Fibroblast of the conjunctiva (primary cell): ENCODE measurements around the gene PDP2.
"Not testable (repeated sequence)": the region's sequence is repeated elsewhere in the genome, so short reads cannot be mapped to it uniquely, and the experiment has no call there.

ENCODE experiments used
- DNase-seq: peaks from one replicate; pipeline ENCODE4 v3.0.0-alpha.2; 2010; ENCODE audit warnings: low read depth

The PDP2 gene

DNA sequence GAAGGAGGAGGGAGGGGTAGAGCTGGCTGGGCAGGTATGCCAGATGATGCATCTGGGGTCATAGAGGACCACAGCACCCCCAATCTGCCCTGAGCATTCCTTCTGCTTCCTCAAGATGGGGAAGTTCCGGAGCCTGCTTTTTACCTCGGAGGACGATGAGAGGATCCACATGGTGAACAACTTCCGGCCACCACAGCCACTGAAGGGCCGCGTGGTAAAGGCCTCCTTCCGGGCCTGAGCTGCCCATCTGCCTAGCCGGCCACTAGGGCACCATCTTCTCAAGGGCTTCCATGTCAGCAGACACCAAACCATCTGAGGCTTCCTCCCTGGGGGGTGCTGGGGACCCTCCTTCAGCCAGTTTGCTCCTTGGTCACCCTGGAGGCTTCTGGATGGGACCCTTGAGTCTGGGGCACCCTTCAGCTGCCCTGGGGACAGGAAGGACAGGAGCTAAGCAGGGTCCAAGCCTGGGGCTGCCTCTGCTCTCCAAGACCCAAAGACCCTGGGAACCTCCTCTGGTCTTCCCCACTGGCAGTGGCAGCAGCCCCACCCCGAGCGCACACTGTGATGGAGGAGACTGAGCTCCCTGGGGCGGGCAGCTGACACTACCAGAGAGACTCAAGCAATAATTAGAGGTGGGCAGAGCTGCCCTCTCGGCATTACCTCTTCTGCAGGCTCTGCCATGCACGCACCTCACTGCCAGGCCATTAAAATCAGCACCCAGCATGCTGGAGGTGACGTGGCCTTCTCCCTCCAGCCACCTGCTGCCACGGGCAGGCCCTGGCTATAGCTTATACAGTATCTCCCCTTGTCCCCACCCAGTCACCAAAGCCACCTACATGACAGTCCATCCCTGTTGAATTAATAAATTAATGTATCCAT is 26.8 kb upstream of the PDP2 start:
- no peak for DNase-seq

DNA sequence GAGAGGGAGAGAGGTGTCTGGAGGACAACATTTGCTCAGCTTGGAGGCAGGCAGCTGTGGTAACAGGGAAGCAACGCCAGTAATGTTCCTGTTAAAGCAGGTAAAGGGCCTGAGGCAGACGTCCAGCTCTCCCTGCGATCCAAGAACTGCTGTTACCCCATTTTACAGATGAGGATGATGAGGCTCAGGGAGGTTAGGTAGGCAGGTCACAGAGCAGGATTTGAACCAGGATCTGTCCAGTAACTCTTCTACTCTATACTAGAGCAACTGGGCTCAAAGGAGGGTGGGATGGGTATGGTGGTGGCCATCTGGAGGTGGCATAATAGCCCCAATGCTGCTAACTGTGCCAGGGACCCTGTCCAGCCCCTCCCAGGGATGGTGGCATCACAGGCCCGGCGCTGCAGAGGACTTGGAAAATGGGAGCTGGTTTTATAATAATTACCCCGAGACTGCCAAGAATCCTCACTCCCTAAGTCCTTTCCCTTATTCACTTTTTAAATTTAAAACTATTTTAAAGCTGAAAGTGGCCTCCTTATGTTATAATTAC is 24.1 kb upstream of the PDP2 start:
- no peak for DNase-seq

DNA sequence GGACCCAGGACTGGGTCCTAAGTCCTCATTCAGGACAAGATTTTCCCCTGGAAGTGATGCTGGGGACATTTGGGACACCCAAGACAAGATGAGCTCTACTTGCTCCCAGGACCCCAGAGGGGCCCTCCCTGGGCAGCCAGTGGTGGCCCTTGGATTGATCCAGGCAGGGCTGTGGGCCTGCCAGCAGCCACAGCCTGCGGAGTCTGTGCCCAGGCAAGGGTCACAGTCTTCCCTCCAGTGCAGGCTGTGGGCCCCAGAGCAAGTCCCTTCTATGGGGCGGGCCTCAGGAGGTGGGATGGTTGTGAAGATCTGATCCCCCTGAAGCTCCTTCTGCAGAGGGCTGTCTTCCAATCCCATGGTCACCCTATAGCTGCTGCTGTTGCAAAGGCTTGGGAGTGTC is 23.5 kb upstream of the PDP2 start:
- DNase-seq = no peak

DNA sequence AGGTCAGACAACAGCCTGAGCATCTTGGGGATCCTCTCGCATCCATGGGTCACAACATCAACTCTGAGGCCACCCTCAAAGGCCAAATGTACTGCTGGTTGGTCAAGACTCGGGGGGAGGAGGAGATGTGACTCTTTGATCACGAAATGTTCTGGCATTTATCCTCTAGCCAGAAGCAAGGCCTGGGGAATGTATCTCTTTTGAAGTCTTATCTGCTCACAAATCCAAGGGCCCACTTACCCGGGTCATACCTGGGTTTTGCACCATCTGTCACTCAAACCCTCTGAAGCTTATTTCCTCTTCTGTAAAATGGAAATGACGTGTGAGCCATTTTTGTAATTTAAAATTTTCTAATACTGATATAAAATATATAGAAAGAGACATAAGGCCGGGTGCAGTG is 22.9 kb upstream of the PDP2 start:
- no peak for DNase-seq

DNA sequence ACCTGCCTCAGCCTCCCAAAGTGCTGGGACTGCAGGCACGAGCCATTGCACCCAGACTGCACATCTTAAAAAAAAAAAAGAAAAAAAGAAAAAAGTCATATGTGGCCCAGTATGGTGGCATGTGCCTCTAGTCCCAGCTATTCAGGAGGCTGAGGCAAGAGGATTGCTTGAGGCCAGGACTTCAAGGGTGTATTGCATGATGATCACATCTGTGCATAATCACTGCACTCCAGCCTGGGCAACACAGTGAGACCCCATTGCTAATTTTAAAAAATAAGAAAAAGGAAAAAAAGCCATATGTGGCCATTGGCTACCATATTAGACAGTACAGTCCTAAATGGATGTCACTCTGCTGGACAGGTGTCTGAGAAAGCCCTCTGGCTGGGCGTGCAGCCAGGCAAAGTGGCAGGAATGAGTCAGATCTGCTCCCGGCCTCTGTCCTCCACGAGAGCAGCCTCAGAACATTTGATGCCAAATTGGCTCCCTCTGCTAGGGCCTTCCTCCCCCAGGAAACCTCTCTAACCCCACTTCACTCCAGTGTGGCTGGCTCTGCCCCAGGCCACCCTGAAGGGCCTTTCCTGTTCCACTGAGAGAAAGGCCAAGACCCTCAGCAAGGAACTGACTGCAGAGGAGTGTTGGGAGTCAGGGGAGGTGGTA is 21.4 kb upstream of the PDP2 start:
- DNase-seq = no peak

DNA sequence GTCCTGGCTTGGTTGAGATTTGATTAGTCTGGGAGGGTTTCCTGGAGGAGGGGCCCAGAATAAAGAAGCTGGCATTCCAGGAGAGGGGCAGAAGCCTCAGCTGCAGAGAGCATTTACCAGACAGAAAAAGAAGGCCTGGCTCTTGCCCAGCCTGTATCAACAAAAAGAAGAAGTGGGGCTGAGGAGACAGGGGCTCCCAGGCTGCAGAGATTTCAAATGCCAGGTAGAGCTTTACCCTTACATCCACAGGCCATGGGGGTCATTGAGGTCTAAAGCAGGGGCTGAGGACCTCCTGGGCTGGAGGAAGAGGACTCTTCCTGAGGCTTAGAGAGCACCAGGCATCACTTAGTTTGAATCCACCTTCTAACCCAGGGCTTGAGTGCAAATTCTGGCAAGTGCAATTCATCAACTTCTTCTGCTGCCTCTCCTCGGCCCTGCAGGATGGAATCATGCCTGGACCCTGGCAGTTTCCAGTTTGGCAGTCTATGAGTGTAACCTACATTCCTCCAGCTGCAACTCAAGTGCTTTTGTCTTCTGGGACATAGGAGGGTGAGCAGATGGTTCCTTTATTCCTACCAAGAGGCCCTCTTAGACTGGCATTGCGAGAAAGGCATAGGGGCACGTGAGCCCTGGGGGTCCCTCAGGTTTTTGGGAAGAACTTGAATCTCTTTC is 20.8 kb upstream of the PDP2 start:
- no peak for DNase-seq

DNA sequence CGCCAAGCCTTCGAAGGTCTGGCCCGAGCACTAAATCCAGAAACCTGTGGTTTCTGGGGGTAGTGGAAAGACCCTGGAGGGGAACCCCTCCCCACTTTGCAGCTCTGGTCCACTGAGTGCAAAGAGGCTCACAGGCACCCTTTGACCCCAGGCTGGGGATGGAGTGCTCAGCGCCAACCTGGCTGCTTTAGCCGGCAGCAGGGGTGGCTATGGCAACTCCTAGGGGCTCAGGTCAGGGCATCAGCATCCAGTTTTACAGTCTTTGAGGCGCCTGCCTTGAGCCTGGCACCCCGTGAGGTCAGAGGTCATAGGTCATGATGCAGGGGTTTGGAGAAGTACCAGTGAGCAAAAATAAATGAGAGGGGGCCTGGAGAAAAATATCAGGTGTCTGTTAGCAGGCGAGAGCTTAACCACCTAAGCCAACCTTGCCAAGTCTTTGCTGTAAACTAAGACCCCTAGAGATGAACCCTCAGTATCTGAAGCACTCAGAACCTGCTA is 18.2 kb upstream of the PDP2 start:
- no peak for DNase-seq

DNA sequence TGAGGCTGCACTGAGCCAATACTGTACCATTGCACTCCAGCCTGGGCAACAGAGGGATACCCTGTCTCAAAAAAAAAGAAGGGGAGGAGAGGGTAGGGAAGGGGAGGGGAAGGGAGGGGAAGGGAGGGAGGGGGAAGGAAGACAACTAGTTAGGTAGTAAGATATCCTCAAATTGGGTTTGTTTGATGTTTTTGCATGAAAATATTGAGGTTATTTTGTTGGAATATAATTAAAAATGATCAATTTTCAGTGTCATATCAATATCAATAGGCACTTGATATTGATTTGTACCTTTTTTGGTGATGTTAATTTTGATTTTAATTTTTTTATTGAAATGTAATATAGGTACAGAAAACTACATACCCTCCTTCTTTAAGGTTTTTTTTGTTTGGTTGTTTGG is 16.6 kb upstream of the PDP2 start:
- no peak for DNase-seq

DNA sequence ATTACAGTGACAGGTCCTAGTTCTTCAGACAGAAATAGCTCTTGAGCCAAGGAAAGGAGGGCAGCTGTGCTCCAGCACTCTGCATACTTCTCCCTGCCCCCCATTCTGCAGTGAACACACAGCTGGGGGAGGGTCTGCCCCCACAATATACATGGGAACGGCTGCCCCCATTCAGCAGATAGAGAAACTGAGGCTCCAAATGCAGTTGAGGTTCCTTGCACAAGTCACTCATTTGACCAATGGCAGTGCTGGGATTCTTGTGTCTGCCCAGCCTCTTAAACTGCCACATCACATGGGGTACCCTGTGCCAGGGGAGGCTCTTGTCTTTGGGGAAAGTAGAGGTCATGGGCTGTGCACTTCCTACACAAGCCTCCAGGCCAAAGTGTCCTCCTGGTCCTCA is 10.9 kb upstream of the PDP2 start:
- DNase-seq = no peak

DNA sequence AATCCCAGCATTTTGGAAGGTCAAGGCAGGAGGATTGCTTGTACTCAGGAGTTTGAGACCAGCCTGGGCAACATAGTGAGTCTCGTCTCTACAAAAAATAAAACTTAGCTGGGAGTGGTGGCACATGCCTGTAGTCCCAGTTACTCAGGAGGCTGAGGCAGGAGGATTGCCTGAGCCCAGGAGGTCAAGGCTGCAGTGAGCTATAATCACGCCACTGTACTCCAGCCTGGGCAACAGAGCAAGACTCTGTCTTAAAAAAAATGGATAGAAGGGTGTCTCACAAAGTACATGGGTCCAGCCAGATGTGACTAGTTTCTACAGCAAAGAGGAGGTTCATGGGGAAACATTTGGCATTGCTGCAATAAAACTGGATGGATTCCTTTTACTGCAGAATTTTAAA is 9.0 kb upstream of the PDP2 start:
- DNase-seq = not testable (repeated sequence)

DNA sequence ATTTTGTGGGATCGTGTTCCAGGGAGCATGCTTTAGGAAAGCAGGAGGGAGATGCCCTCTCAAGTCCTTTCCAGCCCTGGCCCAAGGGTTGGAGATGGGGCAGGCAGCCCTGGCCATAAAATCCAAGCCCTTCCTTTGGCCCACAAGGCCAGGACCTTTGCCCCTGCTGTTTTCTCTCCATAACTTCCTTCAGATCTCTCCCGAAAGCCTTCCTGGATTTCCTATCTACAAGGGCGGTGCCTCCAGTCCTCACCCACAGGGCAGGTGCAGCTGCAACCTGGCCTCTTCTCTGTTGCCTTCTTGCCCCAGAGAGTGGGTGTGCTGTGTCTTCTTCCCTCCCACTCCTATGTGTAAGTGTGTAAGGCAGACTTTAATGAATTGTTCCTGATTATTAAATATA is 8.5 kb upstream of the PDP2 start:
- no peak for DNase-seq

DNA sequence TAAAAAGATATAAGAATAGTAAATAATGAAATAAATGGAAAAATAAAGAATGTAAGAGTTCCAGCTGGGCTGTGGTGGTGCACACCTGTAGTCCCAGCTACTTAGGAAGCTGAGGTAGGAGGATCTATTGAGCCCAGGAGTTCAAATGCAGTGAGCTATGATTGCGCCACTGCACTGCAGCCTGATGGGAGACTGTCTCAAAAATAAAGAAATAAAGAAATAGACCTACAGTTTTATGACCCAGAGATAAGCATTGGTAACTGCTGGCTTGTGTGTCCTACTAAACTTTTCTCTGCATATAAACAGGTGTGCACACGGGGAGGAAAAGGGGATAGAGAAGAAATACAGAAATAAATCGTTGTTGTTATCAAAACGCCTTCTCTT is 7.8 kb upstream of the PDP2 start:
- no peak for DNase-seq

DNA sequence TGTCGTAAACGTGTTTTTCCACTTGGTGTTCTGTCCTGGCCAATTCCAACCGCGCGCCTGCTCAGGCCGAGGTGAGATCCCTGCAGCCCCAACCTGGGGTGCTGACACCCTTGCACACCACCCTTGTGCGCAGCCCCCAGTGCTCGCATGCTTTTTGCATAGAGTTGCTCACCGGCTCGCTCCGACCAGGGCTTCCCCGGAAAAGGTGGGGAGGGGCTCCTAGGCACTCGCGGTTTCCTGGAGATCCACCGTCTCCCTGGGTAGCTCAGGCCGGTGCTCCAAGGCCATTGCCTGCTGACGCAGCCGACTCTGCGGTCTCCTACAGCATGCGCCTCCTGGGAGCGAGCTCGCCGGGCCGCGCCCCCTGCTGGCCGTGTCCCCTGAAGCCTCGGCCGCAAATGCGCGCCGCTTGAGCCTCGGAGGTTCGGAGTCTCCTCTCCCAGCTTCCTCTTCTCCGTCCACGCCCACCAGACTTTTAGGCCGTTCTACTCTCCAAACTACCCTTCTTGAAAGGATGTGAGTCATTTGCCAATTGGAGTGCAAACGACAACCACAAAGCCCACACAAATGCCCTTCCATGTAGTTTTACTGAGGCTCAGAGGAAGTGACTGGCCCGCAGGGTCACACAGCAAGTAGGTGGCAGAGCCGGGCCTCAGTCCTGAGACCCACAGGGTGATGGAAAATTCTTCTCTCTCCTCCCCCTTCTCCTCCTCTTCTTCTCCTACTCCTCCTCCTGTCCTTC is 7.2 kb upstream of the PDP2 start:
- peak; percentile 93 for DNase-seq

DNA sequence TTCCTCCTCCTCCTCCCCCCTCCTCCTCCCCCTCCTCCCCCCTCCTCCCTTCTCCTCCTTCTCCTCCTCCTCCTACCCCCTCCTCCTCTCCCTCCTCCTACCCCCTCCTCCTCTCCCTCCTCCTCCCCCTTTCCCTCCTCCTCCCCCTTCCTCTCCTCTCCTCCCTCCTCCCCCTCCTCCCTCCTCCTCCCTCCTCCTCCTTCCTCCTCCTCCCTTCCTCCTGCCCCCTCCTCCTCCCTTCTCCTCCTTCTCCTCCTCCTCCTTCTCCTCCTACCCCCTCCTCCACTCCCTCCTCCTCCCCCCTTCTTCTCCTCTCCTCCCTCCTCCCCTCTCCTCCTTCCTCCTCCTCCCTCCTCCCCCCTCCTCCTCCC is 6.6 kb upstream of the PDP2 start:
- DNase-seq = no peak

DNA sequence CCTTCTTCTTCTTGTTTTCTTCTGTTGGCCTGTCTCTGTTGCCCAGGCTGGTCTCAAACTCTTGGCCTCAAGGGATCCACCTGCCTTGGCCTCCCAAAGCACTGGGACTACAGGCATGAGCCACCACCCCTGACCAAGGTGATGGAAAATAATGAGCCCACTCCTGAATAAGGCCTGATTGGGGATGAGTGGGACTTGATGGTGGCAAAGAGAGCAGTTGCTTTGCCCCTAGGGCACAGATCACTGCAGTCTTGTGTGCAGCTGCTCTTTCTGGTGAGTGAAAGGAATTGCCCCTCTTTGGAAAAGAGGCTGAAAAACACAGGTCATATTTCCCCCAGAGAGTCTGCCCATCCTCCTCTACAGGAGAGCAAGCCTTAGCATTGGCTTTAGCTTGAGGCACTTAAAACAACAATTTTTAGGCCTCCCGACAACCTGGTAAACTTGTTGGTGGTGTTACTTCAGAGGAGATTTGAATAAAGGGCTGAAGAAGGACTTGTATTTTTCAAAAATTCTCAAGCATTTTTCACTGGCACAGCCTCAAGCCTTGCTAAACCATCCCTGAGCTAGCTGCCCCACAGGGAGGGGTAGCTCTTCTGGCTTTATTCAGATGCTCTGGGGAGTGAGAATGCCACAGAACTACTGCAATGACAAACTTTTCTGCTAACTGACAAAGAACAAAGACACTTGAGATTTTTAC is 6.1 kb upstream of the PDP2 start:
- DNase-seq = peak; percentile 27

DNA sequence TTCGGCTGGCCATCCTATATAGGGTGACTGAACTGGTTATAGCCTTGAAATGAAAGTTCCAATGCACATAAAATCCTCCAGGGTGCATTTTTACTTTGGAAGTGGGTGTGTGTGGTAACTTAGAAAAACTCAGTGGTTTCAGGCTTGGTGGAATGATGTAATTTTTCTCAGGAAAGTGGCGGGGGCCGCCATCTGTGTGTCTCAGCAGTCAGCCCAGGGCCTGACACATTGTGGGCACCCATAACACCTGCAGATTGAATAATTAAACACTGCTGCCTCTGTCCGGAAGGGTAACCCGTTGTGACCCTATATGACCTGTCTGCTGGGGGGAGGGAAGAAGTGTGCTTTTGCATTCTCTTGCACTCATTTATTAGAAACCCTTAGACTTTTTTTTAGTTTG is 2.2 kb upstream of the PDP2 start:
- DNase-seq = no peak

DNA sequence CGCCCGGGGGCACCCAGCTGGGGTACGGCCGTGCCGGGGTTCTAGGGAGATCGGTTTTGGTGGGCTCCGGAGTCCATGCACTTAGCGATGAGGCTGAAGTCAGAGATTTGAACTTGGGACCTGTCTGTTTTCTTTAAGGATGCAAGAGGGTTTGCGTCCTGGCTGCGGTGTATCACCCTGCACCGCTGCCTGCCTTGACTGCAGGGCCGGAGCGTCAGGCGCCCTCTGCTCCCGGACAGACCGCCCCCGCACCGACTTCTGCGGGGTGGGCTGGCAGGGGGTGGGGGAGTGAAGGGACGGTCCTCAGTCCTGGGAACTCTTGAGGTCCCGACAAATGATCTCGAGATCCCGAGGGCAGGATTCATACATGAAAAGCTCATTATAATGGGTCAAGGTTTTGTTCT is 701 bp downstream of the PDP2 start:
- no peak for DNase-seq

DNA sequence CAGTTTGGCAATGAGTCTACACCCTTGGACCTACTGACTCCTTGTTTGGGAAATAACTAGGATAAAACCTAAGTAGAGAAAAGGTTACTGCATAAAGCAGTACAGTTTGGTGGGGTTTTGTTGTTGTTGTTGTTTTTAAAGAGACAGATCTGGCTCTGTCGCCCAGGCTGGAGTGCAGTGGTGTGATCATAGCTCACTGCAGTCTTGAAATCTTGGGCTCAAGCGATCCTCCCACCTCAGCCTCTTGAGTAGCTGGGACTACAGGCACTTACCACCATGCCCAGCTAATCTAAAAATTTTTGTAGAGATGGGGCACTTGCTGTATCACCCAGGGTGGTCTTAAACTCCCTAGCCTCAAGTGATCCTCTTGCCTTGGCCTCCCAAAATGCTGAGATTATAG is 1.2 kb downstream of the PDP2 start:
- DNase-seq = no peak

DNA sequence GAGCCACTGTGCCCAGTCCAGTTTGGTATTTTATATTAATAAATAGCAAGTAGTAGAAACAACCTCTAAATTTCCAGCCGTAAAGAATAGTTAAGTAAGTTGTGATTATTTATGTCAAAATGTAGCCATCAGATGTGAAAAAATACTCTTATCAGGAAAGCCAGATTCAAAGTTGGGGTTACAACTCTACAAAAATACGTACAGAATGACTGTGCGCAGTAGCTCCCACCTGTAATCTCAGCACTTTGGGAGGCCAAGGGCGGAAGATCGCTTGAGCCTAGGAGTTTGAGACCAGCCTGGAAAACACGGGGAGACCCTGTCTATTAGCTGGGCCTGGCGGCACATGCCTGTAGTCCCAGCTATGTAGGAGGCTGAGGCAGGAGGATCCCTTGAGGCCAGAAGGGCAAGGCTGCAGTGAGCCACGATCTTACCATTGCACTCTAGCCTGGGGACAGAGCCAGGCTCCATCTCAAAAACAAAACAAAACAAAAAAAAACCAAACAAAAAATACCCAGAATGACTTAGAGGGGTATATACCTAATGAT is 1.7 kb downstream of the PDP2 start:
- no peak for DNase-seq

DNA sequence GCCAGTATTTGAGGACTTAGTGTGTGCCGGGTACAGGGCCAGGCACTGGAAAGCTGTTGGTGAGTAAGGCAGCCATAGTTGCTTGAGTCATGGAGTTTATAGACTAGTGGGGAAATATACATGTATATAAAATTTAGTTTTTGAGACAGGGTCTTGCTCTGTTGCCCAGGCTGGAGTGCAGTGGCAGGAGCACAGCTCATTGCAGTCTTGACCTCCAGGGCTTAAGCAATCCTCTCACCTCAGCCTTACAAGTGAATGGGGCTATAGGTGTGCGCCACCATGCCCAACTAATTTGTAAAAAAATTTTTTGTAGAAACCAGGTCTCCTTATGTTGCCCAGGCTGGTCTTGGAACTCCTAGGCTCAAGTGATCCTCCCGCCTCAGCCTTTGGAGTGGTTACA is 2.4 kb downstream of the PDP2 start:
- no peak for DNase-seq

DNA sequence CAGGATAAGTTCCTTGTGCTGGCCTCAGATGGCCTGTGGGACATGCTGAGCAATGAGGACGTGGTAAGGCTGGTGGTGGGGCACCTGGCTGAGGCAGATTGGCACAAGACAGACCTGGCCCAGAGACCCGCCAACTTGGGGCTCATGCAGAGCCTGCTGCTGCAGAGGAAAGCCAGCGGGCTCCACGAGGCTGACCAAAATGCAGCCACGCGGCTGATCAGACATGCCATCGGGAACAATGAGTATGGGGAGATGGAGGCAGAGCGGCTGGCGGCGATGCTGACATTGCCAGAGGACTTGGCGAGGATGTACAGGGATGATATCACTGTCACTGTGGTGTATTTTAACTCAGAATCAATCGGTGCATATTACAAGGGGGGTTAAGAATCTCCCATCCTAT is 5.2 kb downstream of the PDP2 start:
- no peak for DNase-seq
